GM19023 (cell line): ENCODE measurements around the gene TUBB1.
"Not testable (repeated sequence)": the region's sequence is repeated elsewhere in the genome, so short reads cannot be mapped to it uniquely, and the experiment has no call there.

Source experiments
- ATAC-seq: cut with Tn5 transposase; IDR thresholded peaks from one replicate; pipeline ENCODE4 v1.9.1; 2021; ENCODE audit warnings: mild to moderate bottlenecking, moderate library complexity; ENCODE audit not compliant: unreplicated experiment

TUBB1 gene

DNA sequence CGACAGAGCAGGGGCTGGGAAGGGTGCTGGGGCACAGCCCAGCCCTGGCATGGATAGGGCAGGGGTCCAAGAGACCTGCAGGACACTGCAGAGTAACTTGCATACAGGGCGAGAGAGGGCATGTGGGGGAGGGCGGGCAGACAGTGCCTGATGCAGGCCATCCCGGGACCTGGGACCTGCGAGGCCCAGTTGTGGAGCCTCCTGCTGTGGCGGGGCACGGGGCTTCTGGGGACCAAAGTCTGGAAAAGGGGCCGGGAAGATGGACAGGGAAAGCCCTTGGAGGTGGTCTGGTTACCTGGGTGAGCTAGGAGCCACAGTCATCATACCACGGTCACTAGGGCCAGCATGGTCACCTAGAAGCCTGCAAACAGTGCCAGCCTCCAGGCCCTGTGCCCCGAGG lies 412 bp upstream of the TUBB1 start:
- no peak for ATAC-seq

DNA sequence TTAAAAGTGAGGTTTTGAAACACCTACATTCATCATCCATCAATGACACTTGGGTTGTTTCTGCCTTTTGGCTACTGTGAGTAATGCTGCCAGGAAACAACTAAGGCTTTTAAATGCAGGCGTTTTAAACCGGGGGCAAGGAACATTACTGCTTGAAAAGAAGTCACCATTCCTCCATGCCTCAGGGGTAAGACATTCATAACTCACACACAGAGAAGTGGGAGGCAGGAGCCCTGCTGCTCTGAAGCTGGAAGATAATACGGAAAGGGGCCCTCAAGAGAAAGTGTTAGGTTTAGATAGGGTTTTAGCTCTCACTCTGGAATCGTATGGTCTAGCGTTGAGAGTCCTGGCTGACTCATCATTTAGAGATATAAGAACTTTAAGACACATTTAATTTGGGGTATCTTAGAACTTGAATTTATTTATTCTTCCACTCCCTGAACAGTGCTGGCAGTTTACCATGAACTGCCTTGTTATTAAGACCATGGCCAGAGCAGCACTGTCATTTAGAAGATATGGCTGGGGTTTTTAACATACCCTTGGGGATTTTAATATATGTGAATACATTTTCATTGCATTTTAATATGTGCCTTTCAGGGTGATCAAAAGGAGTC lies 1.8 kb downstream of the TUBB1 start:
- no peak for ATAC-seq

DNA sequence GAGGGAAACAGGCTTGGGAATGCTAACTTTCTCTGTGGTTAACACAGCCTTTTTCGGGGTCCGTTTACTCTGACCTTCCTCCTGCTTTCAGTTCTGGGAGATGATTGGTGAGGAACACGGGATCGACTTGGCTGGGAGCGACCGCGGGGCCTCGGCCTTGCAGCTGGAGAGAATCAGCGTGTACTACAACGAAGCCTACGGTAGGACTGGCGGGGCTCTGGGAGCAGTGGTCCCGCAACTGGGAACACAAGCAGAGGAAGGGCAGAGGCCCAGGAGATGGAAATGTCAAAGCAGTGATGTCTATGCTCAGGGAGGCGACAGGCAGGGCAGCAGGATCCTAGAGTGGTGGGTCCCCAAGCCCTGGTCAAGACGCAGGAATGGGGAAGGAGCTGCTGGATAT lies 3.5 kb downstream of the TUBB1 start:
- no peak for ATAC-seq

DNA sequence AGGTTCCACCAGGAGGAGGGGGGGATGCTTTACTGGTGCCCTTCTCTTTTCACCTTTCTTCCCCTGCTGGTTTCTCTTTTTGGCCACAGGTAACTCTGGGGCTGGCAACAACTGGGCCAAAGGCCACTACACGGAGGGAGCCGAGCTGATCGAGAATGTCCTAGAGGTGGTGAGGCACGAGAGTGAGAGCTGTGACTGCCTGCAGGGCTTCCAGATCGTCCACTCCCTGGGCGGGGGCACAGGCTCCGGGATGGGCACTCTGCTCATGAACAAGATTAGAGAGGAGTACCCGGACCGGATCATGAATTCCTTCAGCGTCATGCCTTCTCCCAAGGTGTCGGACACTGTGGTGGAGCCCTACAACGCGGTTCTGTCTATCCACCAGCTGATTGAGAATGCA lies 4.4 kb downstream of the TUBB1 start:
- ATAC-seq, result no peak

DNA sequence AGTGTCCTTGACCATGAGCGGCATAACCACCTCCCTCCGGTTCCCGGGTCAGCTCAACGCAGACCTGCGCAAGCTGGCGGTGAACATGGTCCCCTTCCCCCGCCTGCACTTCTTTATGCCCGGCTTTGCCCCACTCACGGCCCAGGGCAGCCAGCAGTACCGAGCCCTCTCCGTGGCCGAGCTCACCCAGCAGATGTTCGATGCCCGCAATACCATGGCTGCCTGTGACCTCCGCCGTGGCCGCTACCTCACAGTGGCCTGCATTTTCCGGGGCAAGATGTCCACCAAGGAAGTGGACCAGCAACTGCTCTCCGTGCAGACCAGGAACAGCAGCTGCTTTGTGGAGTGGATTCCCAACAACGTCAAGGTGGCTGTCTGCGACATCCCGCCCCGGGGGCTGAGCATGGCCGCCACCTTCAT lies 4.9 kb downstream of the TUBB1 start:
- ATAC-seq, result no peak

DNA sequence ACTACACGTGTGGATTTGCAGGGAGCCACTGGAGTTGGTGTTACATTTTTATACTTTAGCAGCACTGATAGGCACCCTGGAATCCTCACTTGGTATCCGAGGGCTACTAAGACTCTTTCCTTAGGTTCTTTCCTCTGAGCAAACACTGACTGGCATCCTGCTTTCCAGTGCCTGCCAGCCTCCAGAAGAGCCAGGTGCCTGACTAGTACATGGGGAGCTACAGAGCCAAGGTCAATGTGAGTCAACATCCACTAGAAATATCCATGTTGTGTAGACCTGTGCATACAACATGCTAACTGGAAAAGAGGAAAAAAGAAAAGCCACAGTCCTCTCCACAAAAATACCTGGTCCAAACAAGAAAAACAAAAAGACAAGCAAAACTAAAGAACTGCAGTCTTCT lies 5.9 kb downstream of the TUBB1 start:
- ATAC-seq, result no peak

DNA sequence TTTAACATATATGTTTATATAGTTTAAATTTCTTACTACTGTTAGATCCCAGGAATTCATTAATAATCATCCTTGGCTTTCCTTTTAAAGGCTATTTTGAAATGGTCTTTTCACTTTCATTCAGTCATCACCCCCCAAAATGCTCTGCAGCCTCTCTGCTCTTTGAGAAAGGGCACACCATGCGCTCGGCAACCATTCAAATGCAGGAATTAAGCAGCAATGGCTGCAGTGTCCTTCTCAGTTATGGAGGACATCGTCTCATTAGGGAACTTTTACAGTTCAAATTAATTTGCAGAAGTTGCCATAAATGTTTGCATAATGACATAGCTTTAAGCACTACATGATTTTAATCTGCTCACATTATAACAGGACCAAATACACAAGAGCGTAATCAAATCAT lies 6.3 kb downstream of the TUBB1 start:
- ATAC-seq, result no peak

DNA sequence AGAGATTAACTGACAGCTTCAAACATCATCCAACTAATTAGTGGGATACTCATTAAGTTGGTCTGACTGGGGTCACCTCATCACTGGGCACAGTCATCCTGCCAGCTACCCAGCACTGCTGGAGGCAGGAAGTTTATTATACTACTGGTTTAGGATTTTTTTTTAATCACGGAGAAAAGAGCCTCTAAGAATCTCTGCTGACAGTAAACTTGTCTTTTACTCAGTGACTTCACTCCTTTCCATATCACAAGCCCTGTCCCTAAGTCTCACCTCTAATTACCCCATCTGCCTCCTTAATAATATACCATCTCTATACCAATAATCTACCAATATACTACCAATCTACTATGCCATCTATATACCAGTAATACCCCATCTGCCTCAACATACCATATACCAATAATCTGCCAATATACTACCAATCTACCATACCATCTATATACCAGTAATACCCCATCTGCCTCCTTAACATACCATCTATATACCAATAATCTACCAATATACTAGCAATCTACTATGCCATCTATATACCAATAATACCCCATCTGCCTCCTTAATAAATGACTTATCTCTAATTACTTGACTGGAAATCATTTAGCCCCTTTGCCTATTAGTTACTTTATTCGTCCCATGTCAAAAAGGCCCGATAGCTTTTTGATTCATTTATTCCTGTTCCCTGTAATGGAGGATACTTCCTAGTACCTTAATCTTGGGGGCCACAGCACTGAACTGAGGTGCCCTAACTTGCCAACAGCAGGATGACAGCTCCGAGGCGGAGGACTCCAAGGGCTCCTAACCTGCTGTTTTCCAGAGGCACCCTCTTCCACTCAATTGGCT lies 7.9 kb downstream of the TUBB1 start:
- no peak for ATAC-seq

DNA sequence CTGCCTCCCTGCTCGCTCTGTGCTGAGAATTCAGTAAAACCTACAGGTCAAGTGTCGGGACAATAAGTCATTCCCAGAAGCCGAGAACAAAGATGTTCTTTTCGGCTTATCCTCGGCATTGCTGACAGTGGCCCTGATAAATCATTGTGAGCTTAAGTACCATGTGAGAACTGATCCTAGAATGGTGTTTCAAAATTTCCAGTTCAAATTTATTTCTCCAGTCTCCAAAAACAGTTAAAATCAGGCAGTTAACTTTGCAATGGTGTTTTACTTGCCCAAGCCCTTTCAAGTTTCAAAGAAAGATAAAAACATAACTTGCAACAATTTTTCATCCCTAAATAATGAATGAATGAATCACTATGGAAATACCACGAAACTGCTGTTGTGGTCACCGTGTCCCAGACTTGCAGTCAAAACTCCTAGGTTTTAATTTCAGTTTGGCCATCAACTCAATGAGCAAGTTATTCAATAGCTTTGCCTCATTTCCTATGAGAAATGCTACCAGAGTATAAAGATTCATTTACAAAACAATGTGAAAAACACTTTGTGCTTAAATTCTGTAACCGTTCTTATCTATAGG lies 8.6 kb downstream of the TUBB1 start:
- ATAC-seq, result no peak

DNA sequence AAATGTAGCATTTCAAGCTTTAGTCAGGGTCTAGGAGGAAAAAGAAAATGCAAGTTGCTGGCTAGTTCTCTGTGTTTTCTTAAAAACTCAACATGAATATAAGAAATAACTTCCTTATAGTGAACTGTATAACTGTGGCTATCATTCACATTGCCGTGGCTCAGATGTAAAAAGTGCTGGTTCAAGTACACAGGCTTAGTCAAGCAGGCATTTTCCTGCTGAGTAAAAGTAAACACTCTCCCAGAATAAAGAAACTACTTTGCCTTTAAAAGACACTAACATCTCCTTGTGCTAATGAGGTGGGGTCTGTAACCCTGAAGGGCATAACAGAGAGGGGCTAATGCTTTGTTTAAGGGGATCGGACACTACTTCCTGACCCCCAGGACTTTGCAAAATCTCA lies 9.6 kb downstream of the TUBB1 start:
- ATAC-seq, result no peak

DNA sequence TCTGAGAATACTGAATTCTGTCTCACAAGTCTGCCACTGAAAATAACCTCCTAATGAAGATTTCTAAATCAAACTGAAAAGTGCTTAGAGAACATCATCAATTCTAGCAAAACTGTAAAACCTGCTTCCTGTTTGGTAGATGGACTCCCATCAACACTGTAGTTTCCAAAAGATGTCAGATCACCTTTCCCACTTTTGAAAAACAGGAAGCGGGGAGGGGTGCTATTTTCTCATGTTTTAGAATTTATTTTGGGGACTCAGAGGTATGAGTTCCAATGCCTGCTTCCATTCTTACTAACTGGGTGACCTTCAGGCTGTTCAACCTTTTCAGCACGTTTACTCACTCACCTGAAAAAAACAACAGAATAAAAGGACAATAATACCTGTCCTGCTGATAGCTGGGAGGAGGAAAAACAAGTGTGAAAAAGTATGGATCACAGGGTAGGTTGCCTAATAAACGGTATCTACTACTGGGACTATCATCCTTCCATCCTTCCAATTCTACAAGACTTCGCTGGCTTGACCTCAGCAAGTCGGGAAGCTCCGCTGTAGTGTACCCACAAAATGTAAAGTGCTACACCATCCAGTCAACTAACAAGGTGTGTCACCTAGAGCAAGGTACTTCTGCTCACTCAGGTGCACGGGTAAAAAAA lies 11.8 kb downstream of the TUBB1 start:
- no peak for ATAC-seq

DNA sequence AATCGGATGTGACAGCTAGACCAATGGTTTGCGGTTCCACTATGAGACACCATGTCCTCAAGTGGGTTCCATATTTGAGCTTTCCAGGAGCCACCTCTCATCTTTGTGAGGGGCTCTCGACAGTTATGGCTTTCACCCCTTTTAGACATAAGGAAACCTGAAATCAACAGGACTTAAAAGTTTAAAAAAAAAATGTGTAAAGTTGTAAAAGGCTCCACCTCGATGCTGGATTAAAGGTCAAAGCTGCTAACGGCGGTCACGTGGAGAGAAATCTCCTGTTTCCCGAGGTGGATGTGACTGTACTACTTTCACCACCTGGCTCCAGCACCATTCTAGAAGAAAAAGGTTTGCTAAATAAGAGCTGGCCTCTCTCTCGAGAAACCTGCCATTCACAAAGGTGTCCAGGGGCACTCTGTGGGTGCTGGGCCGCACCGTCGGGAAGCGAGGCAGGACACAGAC lies 12.4 kb downstream of the TUBB1 start:
- no peak for ATAC-seq

DNA sequence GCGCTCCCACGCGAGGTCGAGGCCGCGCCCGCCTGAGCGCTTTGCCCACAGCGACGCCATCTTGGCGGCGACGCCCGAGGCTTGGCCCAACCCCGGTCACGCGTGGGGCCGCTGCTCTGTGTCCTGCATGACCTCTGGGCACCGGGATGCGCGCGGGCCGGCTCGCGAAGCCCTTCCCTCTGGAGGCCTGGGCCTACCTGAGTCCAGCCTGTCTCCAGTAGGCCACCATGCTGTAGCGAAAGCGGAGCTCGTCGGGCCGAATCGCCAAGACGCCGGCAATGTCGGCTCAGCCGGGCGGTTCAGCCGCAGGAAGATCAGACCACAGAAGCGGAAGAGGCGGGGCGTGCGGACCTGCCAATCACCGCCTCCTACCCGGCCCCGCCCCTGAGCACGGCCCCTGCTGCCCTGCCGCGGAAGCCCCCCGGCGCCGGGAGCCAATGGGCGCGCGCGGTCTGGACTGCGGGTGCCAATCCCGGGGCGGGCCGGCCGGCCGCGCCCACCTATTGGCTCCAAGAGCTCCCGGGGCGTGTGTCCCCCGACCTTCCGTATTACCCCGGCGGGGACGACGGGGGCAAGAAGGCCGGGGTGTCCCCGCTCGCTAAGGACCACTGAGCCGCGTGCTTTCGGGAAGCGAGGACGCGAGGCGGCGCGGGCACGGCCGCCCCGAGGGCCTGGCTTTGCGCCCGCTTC lies 12.9 kb downstream of the TUBB1 start, which contains the start of gene ATP5F1E:
TSS of gene ATP5F1E (minus strand) at position 313 of the 690 bp plus-strand sequence. CDS start at position 229, 84 bp downstream.
- peak; percentile 97 for ATAC-seq

DNA sequence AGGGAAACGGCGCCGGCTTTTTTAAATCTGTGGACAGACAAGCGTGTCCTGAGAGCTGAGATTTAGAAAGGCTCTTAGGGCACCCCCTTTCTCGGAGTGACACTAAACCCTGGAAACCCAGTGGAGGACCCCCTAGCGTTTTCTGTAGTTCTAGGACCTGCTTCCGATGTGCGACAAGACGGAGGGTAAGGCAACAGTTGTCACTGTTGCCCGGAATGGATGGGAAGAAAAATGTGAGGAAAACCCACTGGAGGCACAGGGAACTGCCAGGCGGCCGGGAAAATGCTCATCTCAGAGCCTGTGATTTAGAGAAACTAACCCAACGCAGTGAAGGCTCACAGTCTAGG lies 13.5 kb downstream of the TUBB1 start:
- ATAC-seq, result no peak

DNA sequence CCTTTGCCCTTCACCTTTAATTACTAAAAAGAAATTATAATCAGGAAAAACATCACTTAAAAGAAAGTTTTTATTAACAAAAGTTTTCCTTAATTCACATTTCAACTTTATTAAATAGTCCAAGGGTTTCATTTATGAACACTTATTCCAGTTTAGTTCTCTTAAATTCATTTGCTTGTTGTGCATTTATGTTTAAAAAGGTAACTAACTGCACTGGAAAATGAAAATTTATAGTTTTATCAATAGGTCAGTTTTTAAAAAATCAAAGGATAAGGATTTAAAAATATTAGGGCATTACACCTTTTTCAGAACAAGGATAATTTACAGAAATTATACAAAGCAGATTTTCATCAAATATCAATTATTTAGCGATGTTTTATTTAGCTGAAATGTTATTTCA lies 13.9 kb downstream of the TUBB1 start:
- ATAC-seq, result no peak

DNA sequence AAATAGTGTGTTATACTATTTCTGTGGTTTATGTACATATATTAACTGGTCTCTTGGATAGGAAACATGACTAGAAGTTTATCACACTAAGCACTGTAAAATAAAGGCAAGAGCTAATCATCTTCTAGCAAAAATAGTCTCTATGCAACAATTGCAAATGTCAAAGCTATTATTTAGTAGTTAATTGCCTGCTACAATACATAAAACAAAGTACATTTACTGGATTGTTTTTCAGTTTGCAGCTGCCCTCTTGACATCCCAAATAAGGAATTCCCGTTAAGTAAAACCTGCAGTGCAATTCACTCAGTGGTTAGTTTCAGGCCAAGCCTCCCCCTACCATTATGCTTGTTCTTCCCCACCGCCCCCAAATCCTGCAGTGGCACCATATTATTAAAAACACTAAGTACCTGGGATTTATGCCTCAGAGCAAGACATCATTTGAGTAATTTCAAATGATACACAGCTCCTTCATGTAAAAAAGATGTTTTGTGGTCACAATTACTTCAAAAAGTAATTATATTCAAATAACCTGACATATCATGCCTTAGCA lies 14.5 kb downstream of the TUBB1 start:
- ATAC-seq, result no peak

DNA sequence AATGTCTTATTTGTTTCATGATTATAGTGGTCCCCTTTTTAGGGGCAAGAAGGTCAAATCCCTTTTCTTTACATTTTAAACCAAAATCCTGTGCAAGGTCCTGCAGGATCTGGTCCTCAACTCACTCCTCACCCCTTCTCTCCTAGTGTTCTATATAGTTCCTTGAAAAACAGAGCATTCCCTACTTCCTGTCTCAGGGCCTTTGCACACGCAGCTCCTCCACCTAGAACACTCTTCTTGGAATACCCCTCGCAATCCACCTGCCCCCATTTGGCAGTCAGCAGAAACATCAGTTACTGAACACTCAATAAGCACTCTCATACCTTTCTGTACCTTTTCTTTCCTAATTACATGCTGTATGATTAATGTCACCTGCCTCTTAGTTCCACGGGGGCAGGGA lies 16.2 kb downstream of the TUBB1 start:
- ATAC-seq, result no peak

DNA sequence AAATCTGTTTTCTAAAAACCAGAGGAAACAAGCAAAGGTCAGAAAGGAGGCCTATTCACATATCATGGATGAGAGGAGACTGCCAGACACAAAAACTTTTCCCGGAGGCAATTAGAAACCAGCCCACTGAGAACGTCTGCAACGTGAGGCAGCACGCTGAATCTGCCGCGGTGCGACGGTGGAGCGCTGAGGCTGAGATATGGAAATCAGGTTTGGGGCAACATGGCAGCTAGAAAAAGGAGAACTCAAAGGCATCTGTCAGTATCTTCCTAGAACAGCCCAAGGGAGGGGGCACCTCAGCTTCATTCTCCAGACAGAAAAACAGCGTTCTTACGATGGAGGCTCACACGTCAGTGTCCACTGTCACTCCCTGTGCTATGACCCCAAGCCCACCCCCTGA lies 18.2 kb downstream of the TUBB1 start:
- no peak for ATAC-seq

DNA sequence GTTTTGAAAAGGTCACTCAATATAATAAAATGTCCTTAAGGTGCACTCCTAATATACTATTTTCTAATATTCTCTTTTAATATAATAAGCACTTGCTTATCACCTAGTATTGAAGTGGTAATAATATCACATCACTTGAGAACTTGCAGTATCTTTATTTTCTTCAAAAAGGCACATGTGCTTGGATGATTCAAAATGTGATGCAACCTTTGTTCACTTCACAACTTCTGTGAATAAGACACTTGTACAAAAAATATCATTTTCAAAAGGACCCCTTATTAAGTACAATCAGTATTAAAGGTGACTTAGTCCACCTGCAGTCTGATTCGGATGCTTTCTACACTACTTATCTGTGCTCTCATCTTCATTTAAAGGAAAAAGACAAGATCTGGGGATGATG lies 20.0 kb downstream of the TUBB1 start:
- no peak for ATAC-seq

DNA sequence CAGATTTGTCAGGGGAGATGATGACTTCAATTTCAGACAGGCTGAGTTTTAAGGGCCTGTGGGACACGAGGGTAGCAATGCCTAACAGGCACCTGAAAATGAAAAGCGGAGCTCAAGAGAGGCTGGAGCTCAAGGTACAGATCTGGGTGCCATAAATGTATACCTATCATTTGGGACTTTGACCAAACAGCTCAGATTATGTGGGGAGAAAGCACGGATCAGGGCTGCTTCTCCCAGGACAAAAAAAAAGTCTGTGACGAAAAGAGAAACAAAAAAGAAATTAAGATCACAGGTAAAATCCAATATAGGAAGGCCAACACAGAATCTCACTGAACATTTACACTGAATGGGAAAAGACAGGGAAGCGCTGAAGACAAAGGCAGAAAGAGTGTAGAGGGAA lies 21.4 kb downstream of the TUBB1 start:
- ATAC-seq, result no peak

DNA sequence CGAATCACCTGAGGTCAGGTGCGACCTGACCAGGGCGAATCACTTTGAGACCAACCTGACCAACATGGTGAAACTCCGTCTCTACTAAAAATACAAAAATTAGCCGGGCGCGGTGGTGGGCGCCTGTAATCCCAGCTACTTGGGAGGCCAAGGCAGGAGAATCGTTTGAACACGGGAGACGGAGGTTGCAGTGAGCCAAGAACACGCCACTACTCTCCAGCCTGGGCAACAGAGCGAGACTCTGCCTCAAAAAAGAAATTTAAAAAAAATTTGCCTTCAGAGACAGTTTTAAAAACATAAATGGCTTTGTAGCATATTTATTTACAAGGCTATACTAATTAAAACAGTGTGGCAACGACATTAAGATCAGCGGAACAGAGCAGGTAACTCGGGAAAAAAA lies 22.3 kb downstream of the TUBB1 start:
- ATAC-seq, result not testable (repeated sequence)
